Lower leg skin (tissue), 3 donors: ENCODE measurements around the gene LRFN5.

ENCODE experiments used
- POLR2A ChIP-seq, 2 donors: fragments of 450-650 bp; IDR thresholded peaks; one replicate each; pipeline ENCODE4 v1.6.1; 2016 to 2017; ENCODE audit warnings: antibody characterized with exemption in 2 of 2, mild to moderate bottlenecking in 1 of 2, moderate library complexity in 1 of 2
- TF ChIP-seq, protein P1 (sequence below), 3 donors: fragments of 450-650 bp; IDR thresholded peaks; one replicate each; pipeline ENCODE4 v1.5.1; 2016; ENCODE audit warnings: antibody characterized with exemption in 3 of 3, mild to moderate bottlenecking in 3 of 3, moderate library complexity in 2 of 3

DNA sequence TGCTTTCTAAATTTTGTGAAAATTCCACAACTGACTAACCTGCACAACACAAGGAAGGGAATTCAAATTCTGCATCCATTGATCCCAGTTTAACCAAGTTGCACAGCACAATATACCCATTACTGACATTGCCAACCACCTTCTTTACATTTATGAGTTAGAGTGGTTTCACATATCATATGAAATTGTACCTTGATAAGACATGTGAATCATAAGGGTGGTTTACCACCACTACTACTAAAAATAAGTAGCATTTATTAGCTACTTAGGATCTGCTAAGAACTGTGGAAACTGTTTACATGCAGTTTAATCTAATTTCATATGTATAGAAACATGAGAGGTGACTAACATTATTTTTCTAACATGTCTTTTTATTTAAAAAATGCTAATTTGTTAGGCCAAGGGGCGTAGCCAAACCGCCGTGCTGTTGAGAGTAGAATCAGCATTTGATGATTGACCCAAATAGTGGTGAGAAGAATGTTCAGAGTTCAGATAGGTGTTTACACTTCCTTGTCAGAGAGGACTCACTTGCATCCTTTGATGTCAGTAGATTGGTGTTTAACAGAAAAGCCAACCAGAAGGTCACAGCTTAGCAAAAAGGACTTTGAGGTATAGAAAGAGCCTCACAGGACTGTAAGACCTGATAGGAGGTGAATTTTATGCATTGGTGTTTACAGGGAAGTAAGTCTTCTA is 56.2 kb downstream of the LRFN5 start:
- TF ChIP-seq, protein P1, sequence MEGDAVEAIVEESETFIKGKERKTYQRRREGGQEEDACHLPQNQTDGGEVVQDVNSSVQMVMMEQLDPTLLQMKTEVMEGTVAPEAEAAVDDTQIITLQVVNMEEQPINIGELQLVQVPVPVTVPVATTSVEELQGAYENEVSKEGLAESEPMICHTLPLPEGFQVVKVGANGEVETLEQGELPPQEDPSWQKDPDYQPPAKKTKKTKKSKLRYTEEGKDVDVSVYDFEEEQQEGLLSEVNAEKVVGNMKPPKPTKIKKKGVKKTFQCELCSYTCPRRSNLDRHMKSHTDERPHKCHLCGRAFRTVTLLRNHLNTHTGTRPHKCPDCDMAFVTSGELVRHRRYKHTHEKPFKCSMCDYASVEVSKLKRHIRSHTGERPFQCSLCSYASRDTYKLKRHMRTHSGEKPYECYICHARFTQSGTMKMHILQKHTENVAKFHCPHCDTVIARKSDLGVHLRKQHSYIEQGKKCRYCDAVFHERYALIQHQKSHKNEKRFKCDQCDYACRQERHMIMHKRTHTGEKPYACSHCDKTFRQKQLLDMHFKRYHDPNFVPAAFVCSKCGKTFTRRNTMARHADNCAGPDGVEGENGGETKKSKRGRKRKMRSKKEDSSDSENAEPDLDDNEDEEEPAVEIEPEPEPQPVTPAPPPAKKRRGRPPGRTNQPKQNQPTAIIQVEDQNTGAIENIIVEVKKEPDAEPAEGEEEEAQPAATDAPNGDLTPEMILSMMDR (IDR thresholded peaks at IDR 0.05) = no peak
- TF ChIP-seq POLR2A (IDR thresholded peaks at IDR 0.05) = no peak
